Hematopoietic multipotent progenitor cell treated with erythropoietin and hydrocortisone succinate and interleukin-3 and kit ligand, for 6 days (in vitro differentiated cells): Measurements from ENCODE around the gene ARID3A.
"Not testable (repeated sequence)": the region's sequence is repeated elsewhere in the genome, so short reads cannot be mapped to it uniquely, and the experiment has no call there.

Source experiments
- DNase-seq: peaks from one replicate; pipeline ENCODE4 v3.0.0-alpha.2; 2015

The ARID3A gene

DNA sequence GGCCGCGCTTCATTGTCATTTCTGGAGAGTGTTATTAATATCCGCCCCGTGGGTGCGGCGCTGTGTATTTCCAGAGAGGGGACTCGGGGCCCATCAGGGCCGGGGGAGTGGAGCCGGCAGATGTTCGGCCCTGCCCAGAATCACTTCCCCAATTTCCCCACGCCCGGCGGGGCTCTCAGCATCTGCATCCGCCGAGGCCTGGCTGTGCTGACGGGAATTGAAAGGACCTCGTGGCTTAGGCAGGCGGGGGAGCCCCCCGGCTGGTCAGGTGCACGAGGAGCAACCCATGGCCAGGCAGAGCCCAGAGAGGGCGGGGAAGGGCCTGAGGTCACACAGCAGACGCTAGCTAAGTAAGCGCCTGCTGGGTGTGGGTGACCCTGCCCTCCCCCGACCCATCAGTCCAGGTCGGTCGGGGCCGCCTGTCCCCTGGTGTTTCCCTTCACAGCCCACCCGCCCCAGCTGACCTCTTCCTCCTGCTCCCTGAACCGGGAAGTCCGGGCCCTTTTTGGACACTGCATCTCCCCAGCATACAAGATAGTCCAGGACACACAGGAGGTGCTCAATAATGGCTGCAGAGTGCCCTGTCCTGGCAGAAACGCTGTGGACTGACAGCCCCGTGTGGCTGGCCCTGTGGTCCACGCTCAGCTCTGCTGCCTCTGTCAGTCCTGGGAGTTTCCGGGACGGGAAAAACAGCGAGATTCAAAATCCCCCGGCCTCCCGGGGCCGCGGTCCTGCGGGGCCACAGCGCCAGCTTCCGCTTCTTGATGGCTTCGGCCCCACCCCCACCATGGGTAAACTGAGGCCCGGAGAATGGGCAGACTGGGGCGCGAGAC lies 22.1 kb downstream of the ARID3A start:
- DNase-seq: peak; percentile 57

DNA sequence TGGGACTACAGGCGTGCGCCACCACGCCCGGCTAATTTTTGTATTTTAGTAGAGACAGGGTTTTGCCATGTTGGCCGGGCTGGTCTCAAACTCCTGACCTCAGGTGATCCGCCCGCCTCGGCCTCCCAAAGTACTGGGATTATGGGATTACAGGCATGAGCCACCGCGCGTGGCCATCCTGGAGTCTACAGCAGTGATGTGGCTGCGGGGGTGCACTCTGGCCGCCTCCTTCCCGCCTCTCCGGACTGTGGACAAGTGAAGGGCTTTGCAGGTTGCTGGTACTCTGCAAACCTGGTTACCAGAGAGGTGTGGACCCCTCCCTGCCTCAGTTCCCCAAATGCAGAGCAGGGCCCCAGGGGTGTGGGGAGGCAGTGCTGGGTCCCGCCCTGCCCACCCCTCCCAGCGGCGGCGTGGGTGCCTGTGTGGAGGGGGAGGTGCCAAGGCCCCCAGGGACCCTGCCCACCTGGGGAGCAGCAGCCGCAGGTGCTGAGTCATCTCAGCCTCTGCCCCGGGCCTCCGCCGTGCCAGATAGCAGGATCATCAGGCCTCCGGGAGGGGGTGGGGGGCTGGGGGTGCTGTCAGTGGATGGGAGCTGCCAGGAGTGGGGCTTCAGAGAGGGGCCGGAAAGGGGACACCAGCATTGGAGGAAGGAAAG lies 23.1 kb downstream of the ARID3A start:
- no peak for DNase-seq

DNA sequence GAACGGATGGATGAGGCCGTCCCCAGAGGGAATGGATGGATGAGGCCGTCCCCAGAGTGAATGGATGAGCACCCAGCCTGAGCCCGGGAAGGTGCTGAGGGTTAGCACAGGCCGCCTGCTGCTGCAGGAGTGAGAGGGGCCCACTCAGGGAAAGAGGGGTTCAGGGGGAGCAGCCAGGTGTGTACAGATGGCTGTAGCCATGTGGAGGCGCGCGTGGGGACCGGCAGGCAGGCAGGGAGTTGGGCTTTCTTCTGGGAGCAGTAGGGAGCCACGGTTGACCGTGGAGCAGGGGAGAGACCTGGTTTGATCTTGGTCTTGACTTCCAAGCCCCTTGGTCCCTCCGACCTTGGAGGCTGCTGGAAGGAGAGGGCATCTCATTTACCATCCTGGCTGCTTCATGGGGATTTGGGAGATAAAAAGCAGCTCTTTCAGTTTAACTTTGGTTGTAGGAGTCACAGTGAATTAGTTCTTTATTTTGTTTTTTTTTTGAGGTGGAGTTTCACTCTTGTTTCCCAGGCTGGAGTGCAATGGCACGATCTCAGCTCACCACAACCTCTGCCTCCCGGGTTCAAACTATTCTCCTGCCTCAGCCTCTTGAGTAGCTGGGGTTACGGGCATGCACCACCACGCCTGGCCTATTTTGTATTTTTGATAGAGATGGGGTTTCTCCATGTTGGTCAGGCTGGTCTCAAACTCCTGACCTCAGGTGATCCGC lies 24.7 kb downstream of the ARID3A start:
- no peak for DNase-seq

DNA sequence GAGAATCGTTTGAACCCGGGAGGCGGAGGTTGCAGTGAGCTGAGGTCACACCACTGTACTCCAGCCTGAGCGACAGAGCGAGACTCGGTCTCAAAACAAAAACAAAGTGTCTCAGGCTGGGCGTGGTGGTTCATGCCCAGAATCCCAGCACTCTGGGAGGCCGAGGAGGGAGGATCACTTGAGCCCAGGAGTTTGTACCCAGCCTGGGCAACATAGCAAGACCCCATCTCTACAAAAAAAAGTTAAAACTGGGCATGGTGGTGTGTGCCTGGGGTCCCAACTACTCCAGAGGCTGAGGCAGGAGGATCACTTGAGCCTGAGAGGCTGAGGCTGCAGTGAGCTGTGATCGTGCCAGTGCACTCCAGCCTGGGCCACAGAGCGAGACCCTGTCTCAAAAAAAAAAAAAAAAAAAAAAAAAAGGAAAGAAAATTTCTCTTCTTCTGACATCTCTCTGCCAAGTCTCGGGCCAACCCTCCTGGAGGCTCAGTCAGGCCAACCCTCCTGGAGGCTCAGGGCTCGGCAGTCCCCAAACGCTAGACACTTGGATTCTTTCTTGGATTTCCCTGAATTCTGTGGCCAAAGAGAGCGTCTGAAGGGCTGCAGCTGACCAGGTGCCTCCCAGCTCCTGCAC lies 26.3 kb downstream of the ARID3A start:
- no peak for DNase-seq

DNA sequence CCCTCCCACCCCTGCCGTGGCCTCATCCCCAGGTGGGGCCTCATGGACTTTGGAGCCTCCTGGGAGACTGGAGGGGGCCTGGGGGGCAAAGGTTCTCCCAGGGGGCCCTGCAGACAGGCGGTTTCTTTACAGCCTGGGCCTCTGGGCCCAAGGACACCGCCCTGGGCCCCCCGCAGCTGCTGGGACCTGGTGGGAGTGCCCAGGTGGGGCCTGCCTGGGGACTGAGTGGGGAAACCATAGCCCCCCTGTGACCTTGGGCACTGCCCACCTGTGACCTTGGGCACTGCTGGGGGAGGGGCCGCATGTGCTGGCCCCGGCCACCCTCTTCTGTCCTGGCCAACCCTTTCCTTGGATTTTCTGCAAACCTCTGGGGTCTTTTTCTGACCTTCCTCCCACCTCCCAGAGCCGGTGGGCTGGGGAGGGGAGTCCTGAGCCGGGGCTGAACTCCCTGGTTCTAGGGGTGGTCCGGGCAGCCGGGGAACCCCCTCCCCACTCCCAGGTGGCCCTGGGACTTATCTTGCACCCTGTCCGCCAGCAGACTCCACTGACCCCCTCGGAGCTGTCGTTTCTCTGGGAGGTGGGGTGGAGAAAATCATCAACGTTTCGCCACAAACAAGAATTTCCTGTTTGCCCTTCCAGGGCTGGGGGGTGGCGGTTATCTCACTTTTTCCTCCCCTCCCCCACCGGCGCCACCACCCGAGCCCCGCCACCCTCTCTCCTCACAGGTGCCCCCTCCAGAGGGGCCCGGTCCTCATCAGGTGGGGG lies 27.0 kb downstream of the ARID3A start:
- DNase-seq: peak; percentile 41

DNA sequence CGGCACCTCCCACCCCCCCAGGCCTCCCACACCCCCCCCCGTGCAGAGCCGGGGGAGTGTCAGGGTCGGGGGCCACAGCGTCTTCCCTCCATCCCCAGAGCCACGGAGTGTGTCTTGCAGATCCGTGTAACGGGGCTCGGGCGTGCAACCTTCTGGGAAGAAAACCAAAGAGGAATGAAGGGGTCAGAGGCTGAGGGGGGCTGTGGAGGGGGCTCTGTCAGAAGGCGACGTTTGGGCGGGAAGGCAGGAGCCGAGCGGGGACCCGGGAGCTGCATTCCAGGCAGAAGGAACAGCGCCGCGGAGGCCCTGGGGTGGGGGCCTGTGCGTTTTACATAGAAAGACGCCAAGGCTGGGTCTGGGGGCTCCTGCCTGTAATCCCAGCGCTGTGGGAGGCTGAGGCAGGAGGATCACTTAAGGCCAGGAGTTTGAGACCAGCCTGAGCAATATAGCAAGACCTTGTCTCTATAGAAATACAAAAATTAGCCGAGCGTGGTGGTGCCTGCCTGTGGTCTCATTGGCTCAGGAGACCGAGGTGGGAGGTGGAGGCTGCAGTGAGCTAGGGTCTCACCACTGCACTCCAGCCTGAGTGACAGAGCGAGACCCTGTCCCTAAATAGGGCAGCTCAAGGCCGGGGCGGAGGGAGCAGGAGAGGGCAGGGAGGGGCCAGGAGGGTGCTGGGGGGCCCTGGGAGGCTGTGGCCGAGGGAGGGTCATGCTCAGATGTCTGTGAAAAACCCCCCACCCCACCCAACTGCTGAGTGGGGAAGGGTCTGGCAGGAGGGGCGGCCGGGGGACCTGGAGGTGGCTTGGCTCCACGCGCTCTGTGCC lies 27.8 kb downstream of the ARID3A start:
- no peak for DNase-seq

DNA sequence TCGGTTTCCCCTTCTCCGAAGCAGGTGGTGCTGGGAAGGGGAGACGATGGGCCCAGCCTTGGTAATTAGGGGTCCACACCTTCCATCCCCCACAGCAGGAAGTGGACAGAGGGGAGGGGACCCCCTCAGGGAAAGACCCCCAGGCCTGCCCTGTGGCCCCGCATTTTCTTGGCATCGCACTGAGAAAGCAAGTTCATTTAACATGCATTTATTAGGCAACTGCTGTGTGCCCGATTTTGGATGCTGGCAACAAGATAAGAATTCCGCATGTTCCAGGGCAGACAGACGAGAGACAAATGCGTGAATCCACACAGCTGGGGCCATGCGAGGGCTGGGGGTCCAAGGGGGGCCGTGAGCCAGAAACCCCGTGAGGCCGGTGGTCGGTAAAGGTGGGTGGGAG lies 28.4 kb downstream of the ARID3A start:
- DNase-seq: no peak

DNA sequence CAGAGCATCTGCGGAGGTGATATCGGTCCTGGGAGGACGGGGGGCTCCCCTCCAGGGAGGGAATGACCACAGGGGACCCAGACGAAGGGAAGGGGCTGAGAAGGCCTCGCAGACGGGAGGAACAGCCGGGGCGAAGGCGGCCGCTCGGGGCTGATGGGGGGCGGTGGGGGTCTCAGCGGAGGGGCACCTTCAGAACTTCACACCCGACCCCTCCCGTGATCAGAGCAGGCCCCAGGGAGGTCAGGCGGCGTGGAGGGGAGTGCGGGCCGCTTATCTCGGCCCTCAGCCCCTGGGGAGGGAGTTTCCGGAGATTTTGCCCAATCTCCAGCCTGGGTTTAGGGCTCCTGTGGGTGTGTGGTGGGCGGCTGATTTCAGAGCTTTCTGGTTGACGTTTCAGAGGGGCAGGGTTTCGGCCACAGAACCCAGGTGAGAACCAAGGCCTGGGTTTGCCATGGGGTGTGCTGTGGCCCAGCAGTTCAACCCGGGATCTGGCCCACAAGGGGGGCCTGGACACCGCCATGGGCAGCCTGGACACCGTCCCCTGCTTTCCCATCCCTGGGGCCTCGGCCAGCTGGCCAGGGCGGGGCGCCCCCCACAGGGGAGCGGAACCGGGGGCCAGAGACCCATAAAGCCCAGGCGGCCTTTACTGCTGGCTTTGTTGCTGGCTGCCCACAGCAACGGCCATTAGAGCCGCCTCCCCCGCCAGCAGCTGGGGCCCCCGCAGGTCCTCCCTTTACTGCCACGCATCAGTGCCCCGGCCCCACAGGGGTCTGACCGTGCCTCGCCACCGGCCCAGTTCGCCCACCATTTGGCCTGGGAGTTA lies 29.0 kb downstream of the ARID3A start:
- peak; percentile 39 for DNase-seq

DNA sequence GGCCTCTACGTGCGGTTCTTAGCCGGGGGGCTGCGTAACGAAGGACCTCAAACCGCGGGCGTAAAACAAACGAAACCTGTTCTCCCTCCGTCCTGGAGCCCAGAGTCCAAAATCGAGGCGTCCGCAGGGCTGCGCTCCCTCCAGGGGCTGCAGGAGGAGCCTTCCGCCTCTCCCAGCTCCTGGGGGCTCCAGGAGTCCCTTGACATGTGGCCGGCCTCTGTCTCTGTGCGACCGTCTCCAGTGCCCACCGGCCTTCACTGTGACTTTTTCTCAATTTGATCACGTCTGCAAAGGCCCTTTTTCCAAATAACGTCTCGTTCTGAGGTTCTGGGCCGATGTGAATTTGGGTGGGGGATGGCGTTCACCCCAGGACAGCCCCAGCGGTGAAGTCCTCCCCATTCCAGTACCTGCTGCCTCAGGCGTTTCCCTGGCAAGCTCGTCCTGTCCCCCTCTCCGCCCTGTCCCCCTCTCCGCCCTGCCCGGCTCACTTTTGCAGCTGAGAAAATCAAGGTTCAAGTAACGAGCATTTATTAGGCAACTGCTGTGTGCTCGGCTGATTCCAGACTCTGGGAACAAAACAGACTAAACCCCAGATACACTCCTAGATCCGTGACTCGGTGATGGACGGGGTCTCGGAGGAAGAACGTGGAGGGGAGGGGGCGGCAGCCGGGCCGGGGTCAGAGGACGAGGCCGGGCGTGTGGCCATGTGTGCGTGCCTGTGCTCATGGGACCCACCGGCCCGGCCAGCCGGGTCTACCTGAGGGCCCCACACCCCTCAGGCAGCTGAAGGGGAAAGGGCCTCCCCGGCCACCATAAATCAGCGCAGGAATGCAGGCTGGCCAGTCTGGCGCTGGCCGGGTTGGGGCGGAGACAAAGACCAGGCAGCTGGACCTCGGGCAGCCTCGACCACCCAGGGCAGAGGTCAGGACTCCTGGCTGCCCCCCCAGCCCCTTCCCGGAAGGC lies 30.2 kb downstream of the ARID3A start:
- DNase-seq: no peak

DNA sequence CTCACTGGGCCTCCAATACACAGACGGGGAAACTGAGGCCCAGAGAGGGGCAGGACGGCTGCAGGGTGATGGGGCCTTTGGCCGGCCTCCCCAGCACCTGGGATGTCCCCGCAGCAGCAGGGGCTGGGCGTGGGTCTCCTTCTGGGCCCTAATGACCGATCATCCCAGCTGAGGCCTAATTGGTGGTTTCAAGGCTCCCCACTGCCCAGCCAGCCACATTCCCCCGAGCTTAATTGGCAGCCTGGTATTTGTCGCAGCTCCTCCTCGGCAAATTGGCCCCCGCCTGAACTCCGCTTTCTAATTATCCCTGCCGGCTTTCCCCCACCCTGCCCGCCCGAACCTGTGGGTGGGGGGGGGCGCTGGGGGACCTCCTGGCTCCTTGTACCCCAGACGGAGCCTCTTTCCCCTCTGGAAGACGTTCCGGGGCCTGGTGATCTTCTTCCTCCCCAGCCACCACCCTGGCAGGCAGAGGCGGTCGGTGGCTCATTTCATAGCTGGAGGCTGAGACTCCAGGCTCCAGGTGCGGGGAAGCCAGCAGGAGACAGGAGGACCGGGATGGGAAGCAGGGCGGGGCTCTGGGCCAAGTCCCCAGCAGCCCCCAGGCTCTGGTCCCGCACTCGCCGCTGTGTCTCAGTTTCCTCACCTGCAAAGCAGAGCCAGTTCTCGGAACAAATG lies 31.1 kb downstream of the ARID3A start:
- DNase-seq: no peak

DNA sequence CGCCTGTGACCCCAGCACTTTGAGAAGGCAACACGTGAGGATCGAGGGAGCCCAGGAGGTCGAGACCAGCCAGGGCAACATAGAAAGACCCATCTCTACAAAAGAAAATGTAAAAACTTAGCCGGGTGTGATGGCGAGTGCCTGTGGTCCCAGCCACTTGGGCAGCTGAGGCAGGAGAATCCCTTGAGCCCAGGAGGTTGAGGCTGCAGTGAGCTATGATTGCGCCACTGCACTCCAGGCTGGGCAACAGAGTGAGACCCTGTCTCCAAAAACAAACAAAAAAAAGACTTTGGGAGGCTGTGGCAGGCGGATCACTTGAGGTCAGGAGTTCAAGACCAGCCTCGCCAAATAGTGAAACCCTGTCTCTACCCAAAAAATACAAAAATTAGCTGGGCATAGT lies 31.7 kb downstream of the ARID3A start:
- not testable (repeated sequence) for DNase-seq

DNA sequence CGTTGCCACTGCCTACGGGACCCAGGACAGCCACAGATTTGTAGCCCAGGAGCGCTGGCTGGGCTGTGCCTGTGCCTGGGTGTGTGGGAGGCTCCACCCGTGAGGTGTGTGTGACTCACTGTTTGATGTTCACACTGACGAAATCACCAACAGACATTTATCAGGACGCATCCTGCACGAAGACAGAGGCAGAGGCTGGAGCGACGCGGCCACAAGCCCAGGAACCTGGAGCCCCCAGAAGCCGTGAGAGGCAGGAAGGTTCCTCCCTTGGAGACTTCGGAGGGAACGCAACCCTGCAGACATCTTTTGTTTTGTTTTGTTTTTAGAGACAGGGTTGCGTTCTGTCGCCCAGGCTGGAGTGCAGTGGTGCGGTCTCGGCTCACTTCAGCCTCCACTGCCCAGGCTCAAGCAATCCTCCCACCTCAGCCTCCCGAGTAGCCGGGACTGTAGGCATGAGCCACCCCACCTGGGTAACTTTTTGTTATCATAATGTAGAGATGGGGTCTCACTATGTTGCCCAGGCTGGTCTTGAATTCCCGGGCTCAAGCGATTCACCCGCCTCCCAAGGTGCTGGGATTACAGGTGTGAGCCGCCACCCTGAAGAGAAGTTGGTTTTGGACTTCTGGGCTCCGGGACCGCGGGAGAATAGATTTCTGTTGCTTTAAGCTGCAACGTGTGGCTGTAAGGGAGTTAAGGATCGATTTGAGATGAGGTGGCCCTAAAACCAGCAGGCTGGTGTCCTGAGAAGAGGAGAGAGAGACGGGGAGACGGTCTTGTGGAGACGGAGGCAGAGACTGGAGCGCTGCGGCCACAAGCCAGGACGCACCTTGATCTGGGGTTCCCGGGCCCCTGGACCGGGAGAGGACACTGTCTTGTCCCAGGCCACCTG lies 33.4 kb downstream of the ARID3A start:
- no peak for DNase-seq

DNA sequence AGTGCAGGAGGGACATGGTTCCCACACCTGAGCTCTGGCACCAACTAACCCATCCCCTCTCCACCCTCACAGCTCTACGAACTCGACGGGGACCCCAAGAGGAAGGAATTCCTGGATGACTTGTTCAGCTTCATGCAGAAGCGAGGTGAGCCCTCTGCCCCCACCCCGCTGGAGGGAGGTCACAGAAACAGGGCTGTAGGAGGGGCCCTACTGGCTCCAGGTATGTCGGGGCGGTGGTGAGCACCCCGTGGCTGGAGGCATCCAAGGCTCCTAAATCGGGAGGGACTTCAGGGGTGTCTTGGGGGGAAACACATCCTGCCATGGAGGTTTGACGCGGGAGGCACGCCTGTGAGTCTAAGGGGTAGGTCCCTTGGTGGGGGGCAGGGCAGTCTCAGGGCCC lies 34.2 kb downstream of the ARID3A start:
- no peak for DNase-seq

DNA sequence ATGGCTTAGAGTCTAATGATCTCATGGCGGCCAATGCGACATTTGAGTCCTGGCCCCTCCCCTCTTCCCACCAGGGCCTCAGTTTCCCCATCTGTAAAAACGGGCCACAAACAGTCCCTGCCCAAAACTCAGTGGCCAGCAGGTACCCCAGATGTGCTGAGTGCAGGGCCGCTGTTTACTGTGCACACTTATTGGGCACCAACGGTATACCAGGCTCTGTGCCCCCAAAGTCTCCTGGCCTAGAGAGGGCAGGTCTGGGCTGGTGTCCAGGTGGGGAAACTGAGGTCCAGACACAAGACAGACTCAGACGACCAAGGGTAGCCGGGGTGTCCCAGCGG lies 34.7 kb downstream of the ARID3A start:
- no peak for DNase-seq

DNA sequence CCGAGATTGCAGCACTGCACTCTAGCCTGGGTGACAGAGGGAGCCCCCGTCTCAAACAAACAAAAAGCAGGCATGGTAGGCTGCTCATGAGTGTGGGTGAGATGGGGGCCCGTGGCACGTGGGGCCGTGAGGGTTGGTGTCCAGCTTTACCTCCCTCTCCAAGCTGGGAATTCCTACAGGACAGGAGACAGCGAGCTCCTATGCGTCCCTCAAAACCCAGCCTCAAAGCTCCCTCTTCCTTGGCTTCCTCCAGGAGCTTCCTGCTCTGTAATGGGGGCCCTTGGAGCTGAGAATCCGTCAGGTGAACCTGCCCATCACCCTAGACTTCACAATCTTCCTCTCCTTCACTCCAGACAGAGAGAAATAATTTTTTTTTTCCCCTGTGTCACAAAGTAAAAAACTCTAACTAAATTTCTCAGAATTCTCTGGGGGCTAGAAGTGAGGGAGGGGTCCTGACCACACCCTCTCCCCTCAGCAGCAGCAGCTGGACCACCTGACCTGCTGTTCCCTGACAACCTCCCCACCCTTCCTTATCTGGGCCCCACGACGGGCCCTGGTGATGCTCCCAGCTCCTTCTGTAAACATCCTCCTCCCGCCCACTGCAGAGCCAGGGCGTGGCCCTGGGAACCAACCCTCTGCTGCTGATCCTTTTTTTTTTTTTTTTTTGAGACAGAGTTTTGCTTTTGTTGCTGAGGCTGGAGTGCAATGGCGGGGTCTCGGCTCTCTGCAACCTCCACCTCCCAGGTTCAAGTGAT lies 36.2 kb downstream of the ARID3A start:
- DNase-seq: peak; percentile 93

DNA sequence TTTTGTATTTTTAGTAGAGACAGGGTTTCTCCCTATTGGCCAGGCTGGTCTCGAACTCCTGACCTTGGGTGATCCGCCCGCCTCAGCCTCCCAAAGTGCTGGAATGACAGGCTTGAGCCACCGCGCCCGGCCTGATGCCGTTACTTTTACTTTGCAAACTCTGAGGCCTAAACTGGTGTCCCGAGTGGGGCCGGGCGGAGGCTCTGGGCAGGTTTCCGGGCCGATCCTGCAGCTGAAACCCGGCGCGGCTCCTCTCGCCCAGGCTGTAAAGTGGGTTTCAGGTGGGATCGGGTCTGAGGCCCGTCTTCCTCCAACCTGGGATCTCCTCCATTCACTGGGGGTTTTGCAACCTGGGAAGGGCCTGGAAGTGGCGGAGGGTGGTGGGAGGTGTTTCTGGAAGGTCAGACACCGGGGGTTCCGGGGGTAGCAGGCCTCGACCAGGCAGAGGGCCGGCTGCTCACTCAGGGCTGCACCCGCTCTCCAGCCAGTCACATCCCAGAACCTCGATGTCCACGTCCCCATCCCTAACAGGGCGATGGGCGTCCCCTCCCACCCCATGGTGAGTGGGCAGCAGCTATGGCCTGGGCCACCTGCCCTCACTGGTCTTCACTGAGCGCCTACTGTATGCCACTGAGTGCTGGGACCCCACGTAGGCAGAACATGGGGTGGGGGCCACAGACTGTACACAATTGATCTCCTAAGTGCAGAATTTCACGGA lies 37.0 kb downstream of the ARID3A start:
- DNase-seq: no peak
